Measurements from ENCODE around the gene APCDD1.
"Not testable (repeated sequence)": the region's sequence is repeated elsewhere in the genome, so short reads cannot be mapped to it uniquely, and the experiment has no call there.

The APCDD1 gene

GRCh38 chr18:10463096-10463495 is 8.7 kb downstream of the APCDD1 start:
- DNase-seq (ENCODE audit: low read depth in 3 of 3), result no peak

DNA sequence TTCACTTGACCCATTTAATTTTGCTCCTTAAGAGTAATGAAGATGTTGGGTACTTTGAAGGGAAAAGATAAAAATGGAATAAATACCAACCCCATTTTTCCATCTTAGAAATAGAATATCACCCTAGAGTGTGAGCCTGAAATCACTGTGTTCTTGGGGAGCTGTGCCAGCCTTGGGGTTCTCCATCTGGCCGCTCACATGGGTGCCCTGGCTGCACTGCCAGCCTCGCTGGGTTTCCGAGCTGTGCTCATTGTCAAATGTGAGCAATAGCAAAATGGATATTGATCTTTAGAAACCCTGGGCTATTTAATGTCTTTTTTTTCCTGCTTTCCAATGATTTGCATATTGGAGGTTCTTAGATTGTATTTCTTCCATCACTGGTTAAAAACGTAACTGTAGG is 9.3 kb downstream of the APCDD1 start:
- DNase-seq (ENCODE audit: low read depth in 3 of 3), result no peak

- not testable (repeated sequence) for DNase-seq (ENCODE audit: low read depth in 3 of 3)
These were observed 9.8 kb downstream of the APCDD1 start for GRCh38 chr18:10464161-10464648.

DNA sequence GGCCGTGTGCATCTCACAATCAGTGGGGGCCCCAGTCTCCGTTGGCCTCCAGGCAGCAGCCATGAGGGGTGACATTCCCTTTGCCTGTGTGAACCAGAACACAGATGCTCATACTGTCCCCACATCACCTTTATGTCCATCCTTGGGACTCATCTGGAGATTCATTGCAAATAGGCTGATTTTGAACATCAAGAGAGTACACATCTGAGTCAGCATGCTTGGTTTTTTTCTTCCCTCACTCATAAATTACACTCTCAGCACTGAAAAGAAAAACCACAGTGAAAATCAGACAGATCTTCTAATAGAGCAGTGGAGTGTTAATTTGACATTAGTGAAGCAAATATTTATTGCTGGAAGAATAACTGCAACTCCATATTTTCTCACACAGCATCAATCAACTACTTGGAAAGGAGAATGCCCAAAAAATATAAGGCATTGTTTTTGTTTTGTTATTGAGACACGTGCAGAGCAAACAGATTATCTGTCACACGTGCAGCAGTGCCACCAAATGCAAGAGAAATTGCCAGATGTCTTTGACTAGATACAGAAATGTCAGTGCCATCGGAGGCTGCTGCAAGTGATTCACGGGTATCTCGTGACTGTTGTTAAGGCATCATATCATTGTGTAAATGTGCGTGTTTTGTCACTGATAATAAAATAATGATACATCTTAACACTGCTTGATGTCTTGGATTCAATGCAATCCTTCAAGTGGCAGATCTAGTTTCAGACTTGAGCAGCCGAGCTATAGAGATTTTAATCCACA is 10.9 kb downstream of the APCDD1 start:
- no peak for DNase-seq (ENCODE audit: low read depth in 3 of 3)

GRCh38 chr18:10470429-10470828 is 16.0 kb downstream of the APCDD1 start:
- DNase-seq (ENCODE audit: low read depth in 3 of 3), result no peak

- no peak for DNase-seq (ENCODE audit: low read depth in 3 of 3)
These were observed 17.1 kb downstream of the APCDD1 start for GRCh38 chr18:10471574-10471973.

GRCh38 chr18:10473132-10473531 is 18.7 kb downstream of the APCDD1 start:
- no peak for DNase-seq (ENCODE audit: low read depth in 3 of 3)

DNA sequence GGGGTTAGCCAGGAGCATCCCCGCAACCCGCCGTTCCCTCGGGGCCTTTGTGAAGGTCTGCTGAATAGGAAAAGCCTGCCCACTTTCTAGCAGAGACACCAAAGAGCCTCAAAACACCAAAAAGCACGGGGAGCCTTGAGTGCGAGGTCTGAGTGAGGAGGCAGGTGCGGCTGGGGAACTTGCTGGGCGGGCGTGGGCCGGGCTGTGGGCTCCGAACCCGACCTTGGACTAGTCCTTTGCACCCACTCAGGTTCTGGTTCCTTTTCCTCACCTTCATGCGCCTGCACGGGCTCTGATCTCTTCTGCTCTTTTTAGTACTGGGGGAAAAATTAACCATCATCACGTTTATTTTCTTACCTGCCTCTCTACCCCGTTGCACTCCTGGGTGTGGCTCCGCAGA is 19.9 kb downstream of the APCDD1 start:
- DNase-seq (ENCODE audit: low read depth in 3 of 3), result no peak

DNA sequence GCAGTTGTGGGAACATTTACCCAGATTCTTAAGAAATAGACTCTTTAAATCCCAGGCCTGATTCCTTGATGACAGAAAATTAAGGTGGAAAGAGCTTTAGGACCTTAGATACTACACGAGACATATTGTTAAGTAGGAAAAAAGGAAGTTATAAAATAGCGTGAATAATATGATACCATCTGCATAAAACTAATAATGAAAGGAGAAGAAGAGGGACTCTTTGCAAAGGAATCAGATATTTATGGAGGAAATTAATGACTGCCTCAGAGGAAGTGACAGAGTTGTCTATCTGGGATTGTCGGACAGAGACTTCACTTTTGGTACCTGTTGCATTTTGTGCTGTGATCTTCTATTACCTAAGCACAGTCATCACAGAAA is 20.8 kb downstream of the APCDD1 start:
- no peak for DNase-seq (ENCODE audit: low read depth in 3 of 3)

- DNase-seq (ENCODE audit: low read depth in 3 of 3), result no peak
These were observed 21.3 kb downstream of the APCDD1 start for GRCh38 chr18:10475654-10476291.

GRCh38 chr18:10476338-10476791 is 21.9 kb downstream of the APCDD1 start:
- no peak for DNase-seq (ENCODE audit: low read depth in 3 of 3)

DNA sequence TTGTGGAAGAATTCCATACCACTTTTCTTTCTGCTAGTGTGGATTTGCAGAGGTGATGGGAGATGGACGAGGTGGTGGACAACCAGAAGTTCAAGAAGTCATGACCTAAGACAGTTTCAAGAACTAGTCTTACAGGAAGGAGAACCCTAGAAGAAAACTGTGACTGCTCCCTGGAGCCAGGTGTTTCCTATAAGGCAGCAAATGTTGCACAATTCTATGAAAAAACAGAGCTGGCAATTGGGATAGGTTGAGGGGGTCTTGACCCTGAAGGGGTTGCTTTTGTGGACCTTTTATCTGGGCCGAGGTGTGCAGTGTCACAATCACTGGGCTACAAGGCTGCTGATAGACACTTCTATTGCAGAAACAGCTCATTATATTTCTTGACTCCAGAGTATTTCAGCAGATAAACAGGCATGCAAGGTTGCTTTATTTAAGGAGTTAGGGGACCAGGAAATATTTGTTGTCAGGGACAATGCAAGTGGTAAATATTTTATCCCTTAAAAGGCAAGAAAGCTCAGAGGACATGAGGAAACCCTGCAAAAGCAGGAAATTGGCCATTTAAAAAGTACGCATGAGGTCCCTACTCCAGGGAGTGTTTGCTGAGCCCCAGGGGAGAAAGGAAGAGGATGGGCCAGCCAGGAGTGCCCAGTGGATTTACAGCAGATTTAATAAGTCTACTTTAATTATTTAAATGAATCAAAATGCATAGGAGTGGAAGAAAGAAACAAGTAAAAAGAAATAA is 22.9 kb downstream of the APCDD1 start:
- no peak for DNase-seq (ENCODE audit: low read depth in 3 of 3)

GRCh38 chr18:10477863-10478260 is 23.4 kb downstream of the APCDD1 start:
- no peak for DNase-seq (ENCODE audit: low read depth in 3 of 3)

- DNase-seq (ENCODE audit: low read depth in 3 of 3), result no peak
These were observed 27.4 kb downstream of the APCDD1 start for GRCh38 chr18:10481831-10482230.

DNA sequence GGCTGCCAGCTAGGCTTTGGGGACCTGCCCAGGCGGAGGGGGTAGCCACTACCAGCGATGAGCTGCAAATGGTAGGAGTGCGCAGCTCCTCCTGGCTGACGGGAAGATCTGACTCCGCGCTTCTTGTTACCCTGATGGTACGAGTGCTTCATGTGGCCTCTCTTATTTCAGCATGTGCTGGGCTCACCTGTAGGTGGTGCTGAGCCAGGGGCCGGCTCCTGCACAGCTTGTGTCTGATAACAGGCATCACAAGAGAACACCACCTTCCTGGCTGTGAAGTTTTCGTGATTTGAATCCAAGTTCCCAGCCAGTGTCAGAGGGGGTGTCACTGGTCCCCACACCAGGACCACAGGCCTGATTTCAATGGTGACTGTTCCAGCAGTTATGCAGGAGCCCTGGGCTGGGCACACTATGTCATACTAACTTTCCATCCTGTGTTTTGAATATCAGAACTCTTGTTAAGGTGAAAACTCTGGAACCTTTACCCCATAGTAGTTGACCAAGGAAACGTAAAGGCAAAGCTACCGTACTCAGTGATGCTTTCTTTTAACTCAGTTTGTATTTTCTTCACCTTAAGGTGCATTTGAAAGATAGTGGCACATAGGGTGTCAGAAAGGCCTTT is 28.0 kb downstream of the APCDD1 start:
- no peak for DNase-seq (ENCODE audit: low read depth in 3 of 3)

DNA sequence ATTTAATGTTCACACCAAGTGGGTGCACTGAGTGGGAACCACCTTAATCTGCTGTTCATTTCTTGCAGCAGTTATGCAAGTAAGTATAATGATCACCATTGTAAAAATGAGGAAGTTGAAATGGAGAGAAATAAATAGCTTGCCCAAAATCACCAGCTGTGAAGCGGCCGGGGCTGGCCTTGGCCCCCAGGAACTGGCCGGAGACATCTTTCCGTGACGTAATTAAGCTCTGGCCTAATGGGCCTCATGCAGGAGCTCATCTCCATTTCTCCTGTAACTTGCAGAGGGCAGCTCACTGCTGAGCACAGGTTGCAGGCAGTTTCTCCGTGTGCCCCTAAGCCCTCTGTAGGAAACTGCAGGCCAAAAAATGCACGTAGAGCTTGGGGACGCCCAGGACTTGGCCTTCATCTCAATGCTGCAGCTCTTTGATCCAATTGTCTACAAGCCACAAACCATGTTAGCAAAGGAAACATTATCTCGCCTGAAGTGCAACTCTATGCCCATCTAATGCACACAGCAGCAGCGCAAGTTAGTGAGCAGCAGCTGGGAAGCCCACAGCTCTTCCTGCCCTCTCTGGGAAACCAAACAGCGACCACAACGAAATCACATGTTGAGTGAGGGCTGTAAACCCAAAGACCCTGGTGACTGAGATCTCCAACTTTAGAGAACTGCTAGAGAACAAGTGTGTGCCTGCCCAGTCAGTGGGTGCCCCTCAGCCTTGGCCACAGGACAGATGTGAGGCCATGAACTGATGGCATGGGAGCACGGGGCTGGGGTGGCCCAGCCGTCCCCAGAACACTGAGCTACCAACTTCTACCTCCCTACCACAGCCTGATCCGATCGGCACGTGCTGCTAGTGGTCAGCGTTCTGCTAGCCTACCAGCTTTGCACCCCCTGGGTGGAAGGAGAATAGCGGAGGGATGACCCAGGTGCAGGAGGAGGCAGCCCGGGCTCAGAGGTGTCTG is 28.8 kb downstream of the APCDD1 start:
- DNase-seq (ENCODE audit: low read depth in 3 of 3), result no peak

DNA sequence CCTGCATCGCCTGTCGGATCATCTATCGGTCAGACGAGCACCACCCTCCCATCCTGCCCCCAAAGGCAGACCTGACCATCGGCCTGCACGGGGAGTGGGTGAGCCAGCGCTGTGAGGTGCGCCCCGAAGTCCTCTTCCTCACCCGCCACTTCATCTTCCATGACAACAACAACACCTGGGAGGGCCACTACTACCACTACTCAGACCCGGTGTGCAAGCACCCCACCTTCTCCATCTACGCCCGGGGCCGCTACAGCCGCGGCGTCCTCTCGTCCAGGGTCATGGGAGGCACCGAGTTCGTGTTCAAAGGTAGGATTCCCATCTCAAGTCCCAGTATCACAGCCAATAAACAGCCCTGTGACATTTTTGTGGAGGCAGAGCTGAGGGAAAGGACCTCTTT is 31.0 kb downstream of the APCDD1 start:
- no peak for DNase-seq (ENCODE audit: low read depth in 3 of 3)

DNA sequence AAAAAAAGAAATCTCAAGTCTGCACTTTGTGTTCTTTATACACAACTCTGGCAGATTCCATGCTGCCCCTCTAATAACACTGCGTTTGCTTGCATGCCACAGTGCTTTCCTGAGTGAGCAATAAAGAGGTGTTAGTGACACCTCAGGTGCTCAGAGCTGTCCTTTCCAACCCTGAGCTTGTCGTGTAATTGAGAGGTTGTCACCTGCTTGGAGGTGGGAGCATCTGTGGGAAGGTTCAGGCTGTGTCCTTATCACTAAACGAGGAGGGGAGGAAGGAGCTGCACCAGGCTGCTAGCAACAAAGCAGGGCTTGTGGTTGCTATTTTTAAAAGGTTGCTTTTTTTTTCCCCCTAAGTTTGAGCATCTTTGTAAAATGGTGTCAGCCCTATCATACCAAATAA is 31.9 kb downstream of the APCDD1 start:
- no peak for DNase-seq (ENCODE audit: low read depth in 3 of 3)

- DNase-seq (ENCODE audit: low read depth in 3 of 3), result no peak
These were observed 32.7 kb downstream of the APCDD1 start for GRCh38 chr18:10487154-10487553.

GRCh38 chr18:10488017-10488416 is 33.6 kb downstream of the APCDD1 start:
- DNase-seq (ENCODE audit: low read depth in 3 of 3), result no peak

Data from stimulated activated CD4-positive, alpha-beta T cell treated with anti-CD3 and anti-CD28 coated beads, TNF-alpha, amount 100 ng/mL, for 4 hours (primary cell).